IgD-negative memory B cell (primary cell): ENCODE measurements around the gene IL20RA. TPM values are rescaled to one million over a fixed set of nuclear protein-coding genes. Genes with fewer than 3 reads are reported as not detected.

Experiments
- H3K27ac Mint-ChIP-seq, 3 donors: one replicate each; pipeline ENCODE4 v1.8.0; 2020 to 2022; ENCODE audit warnings: mild to moderate bottlenecking in 3 of 3, mixed read lengths in 3 of 3, moderate library complexity in 1 of 3
- H3K27me3 Mint-ChIP-seq: one replicate; pipeline ENCODE4 v1.8.0; 2021; ENCODE audit warnings: mixed read lengths
- H3K36me3 Mint-ChIP-seq: one replicate; pipeline ENCODE4 v1.8.0; 2020; ENCODE audit warnings: mild to moderate bottlenecking, mixed read lengths
- H3K4me1 Mint-ChIP-seq, 3 donors: one replicate each; pipeline ENCODE4 v1.8.0; 2020 to 2022; ENCODE audit warnings: mixed read lengths in 3 of 3, mild to moderate bottlenecking in 1 of 3
- H3K4me3 Mint-ChIP-seq, 4 donors: one replicate each; pipeline ENCODE4 v1.8.0; 2020 to 2022; ENCODE audit warnings: mild to moderate bottlenecking in 4 of 4, mixed read lengths in 4 of 4, moderate library complexity in 3 of 4
- H3K9me3 Mint-ChIP-seq, 3 donors: one replicate each; pipeline ENCODE4 v1.8.0; 2020 to 2021; ENCODE audit warnings: mixed read lengths in 3 of 3, mild to moderate bottlenecking in 1 of 3
- polyA plus RNA-seq: library from polyadenylated mRNA; unstranded; fragments of 300-500 nt; fragmentation: Illumina TruSeq; gene quantifications from one replicate; pipeline ENCODE4 v1.2.3, GENCODE V29; 2021

Gene IL20RA
- polyA plus RNA-seq, 1 donor from 2014 or later, result not detected

GRCh38 chr6:137058037-137058436 is 13.3 kb upstream of the IL20RA start:
- Mint-ChIP-seq H3K4me3 (no peak overlapping the region), H3K27ac (no peak overlapping the region), H3K36me3 (no peaks in the 10 kb centered on the region), H3K9me3 (no peaks in the 10 kb centered on the region), H3K4me1 (no peaks in the 10 kb centered on the region), H3K27me3 (peaks cover 5% of the 10 kb centered on the region)

DNA sequence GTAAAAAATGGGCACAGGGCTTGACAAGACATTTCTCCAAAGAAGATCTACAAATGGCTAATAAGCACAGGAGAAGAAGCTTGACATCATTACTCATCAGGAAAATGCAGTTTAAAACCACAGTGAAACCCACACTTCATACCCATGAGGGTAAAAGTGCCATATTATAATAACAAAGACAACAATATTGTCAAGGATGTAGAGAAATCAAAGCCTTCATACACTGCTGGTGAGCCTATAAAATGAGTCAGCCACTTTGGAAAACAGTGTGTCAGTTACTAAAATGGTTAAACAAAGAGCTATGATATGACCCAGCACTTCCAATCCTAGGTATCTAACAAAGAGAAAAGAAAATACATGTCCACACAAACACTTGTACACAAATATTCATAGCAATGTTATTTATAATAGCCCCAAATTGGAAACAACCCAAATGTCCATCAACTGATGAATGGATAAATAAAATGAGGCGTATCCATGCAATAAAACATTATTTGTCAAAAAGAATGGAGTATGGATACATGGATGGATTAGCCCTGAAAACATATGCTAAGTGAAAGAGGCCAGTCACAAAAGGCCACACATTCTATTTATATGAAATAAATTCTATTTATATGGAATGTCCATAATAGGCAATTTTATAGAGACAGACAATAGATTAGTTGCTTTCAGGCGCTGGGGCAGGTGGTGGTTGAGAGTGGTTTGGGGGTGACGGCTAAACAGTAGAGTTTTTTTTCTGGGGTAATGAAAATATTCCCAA is 11.5 kb upstream of the IL20RA start:
- peaks cover 17% of the 10 kb centered on the region for H3K27me3 Mint-ChIP-seq
- no peak overlapping the region for H3K27ac Mint-ChIP-seq
- no peaks in the 10 kb centered on the region for H3K9me3 Mint-ChIP-seq
- H3K4me1 Mint-ChIP-seq, result no peaks in the 10 kb centered on the region
- no peaks in the 10 kb centered on the region for H3K36me3 Mint-ChIP-seq
- H3K4me3 Mint-ChIP-seq, result no peak overlapping the region

GRCh38 chr6:137051790-137052472 is 7.2 kb upstream of the IL20RA start:
- no peak overlapping the region for H3K27ac Mint-ChIP-seq
- no peaks in the 10 kb centered on the region for H3K36me3 Mint-ChIP-seq
- no peaks in the 10 kb centered on the region for H3K9me3 Mint-ChIP-seq
- peaks cover 32% of the 10 kb centered on the region for H3K27me3 Mint-ChIP-seq
- no peaks in the 10 kb centered on the region for H3K4me1 Mint-ChIP-seq
- no peak overlapping the region for H3K4me3 Mint-ChIP-seq

- H3K27me3 Mint-ChIP-seq, result peaks cover 33% of the 10 kb centered on the region
- peaks cover 0 to 2% (median 0%) of the 10 kb centered on the region in 3 donors for H3K9me3 Mint-ChIP-seq
- H3K4me1 Mint-ChIP-seq, result peaks cover 0 to 5% (median 4%) of the 10 kb centered on the region in 3 donors
- no peak overlapping the region for H3K27ac Mint-ChIP-seq
- H3K36me3 Mint-ChIP-seq, result peaks cover 2% of the 10 kb centered on the region
- peak overlapping the region in 1 of 4 donors; percentile 18 for H3K4me3 Mint-ChIP-seq
Observed at GRCh38 chr6:137049095-137049494, 4.3 kb upstream of the IL20RA start.

DNA sequence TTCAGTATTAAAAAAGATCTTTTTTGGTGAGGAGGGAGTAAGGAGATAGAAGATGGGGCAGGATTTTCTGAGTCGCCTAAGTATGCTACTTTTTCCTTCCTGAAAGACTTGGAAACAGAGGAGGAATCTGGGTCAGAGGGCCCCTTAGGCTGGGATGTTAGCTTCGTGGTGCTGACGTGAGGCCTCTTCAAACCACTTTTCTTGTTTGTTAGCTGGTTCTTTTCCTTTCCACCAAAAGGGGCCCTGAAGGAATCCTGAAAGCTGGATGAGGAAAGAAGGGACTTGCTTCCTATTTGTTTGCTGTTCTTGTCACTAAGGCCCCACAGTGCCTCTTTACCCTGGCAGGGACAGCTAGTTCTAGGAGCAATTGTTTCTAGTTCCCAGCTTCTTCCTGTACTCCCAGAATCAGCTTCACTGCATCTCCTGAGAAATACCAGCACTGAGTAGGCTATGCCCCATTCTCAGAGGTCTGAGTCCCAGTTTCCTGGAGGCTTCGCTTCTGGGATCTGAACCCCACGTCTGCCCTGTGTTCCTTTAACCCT is 2.2 kb upstream of the IL20RA start:
- peak overlapping the region in 1 of 3 donors; percentile 27 for H3K27ac Mint-ChIP-seq
- H3K27me3 Mint-ChIP-seq, result peaks cover 37% of the 10 kb centered on the region
- peak overlapping the region in 1 of 4 donors; percentile 25 for H3K4me3 Mint-ChIP-seq
- H3K36me3 Mint-ChIP-seq, result peaks cover 2% of the 10 kb centered on the region
- H3K9me3 Mint-ChIP-seq, result peaks cover 0 to 2% (median 0%) of the 10 kb centered on the region in 3 donors
- H3K4me1 Mint-ChIP-seq, result peaks cover 0 to 7% (median 6%) of the 10 kb centered on the region in 3 donors

- Mint-ChIP-seq H3K27me3 (peaks cover 32% of the 10 kb centered on the region), H3K4me3 (peak overlapping the region; percentile 71 to 87 (median 80)), H3K9me3 (peaks cover 0 to 4% (median 2%) of the 10 kb centered on the region in 3 donors), H3K36me3 (peaks cover 2% of the 10 kb centered on the region), H3K27ac (peak overlapping the region in 1 of 3 donors; percentile 83), H3K4me1 (peaks cover 0 to 7% (median 6%) of the 10 kb centered on the region in 3 donors)
Observed at GRCh38 chr6:137045222-137045789, 541 bp upstream of the IL20RA start.

- peaks cover 0 to 7% (median 6%) of the 10 kb centered on the region in 3 donors for H3K4me1 Mint-ChIP-seq
- peaks cover 28% of the 10 kb centered on the region for H3K27me3 Mint-ChIP-seq
- peaks cover 0 to 5% (median 4%) of the 10 kb centered on the region in 3 donors for H3K9me3 Mint-ChIP-seq
- no peak overlapping the region for H3K27ac Mint-ChIP-seq
- H3K36me3 Mint-ChIP-seq, result peaks cover 4% of the 10 kb centered on the region
- H3K4me3 Mint-ChIP-seq, result peak overlapping the region; percentile 81 to 88 (median 85)
Observed at GRCh38 chr6:137043710-137044365, 927 bp downstream of the IL20RA start.

DNA sequence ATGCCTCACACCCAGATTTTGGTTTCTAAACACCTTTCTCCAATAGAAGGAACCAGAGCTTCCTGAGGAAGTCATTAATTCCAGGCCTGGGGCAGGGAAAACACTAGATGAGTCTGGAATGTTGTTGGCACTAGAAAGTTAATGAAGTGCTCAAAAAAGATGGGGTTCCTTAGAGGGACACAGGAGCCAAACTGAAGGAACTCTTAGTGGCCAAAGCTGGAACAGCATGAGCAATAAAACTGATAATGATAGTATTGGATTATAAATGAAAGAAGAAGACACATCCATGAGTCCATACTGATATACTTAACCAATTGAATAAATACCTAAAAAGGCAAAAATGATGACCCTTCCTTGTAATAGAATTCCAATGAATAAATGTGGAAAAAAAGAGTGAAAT is 4.4 kb downstream of the IL20RA start:
- peaks cover 0 to 11% (median 6%) of the 10 kb centered on the region in 3 donors for H3K4me1 Mint-ChIP-seq
- H3K36me3 Mint-ChIP-seq, result peaks cover 2% of the 10 kb centered on the region
- no peak overlapping the region for H3K4me3 Mint-ChIP-seq
- H3K9me3 Mint-ChIP-seq, result peaks cover 0 to 5% (median 4%) of the 10 kb centered on the region in 3 donors
- H3K27ac Mint-ChIP-seq, result no peak overlapping the region
- peaks cover 36% of the 10 kb centered on the region for H3K27me3 Mint-ChIP-seq

GRCh38 chr6:137039010-137039409 is 5.8 kb downstream of the IL20RA start:
- peaks cover 35% of the 10 kb centered on the region for H3K27me3 Mint-ChIP-seq
- no peak overlapping the region for H3K27ac Mint-ChIP-seq
- no peak overlapping the region for H3K4me3 Mint-ChIP-seq
- peaks cover 0 to 4% (median 2%) of the 10 kb centered on the region in 3 donors for H3K9me3 Mint-ChIP-seq
- H3K4me1 Mint-ChIP-seq, result peaks cover 0 to 6% (median 2%) of the 10 kb centered on the region in 3 donors
- peaks cover 2% of the 10 kb centered on the region for H3K36me3 Mint-ChIP-seq

DNA sequence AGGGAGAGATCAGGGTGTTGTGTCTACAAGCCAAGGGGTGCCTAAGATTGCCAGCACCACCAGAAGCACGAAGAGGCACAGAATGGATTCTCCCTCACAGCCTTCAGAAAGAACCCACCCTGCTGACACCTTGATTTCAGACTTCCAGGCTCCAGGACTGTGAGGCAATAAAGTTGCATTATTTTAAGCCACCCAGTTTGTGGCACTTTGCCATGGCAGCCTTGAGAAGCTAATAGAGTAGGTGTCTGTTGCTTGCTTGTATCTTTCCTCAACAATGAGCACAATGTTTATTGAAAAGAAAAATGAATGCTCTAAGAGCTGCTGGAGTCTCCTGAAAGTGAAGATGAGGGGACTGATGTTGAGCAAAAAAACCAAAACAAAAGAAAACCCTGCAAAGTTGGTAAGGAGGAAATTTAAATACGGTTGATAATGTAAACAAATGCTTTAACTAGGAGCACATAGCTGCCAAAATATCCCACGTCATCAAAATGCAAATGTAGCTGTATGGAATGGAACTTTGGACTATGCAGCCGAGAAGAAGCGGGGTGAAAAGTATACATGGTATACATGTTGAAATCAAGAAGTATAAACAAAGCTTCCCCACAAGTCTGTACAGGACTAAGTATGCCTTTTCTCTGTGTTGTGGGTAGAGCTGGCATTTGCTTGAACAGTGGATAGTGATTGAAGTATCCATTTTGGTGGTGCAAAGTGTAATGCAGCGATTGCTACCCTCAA is 8.0 kb downstream of the IL20RA start:
- Mint-ChIP-seq H3K27ac (no peak overlapping the region), H3K9me3 (peaks cover 0 to 4% (median 2%) of the 10 kb centered on the region in 3 donors), H3K4me3 (no peak overlapping the region), H3K36me3 (peaks cover 2% of the 10 kb centered on the region), H3K27me3 (peaks cover 37% of the 10 kb centered on the region), H3K4me1 (peaks cover 0 to 3% (median 0%) of the 10 kb centered on the region in 3 donors)

GRCh38 chr6:137033828-137034227 is 10.9 kb downstream of the IL20RA start:
- Mint-ChIP-seq H3K4me1 (peaks cover 0 to 3% (median 0%) of the 10 kb centered on the region in 3 donors), H3K27me3 (peaks cover 42% of the 10 kb centered on the region), H3K9me3 (no peaks in the 10 kb centered on the region), H3K27ac (no peak overlapping the region), H3K36me3 (peaks cover 2% of the 10 kb centered on the region), H3K4me3 (no peak overlapping the region)

DNA sequence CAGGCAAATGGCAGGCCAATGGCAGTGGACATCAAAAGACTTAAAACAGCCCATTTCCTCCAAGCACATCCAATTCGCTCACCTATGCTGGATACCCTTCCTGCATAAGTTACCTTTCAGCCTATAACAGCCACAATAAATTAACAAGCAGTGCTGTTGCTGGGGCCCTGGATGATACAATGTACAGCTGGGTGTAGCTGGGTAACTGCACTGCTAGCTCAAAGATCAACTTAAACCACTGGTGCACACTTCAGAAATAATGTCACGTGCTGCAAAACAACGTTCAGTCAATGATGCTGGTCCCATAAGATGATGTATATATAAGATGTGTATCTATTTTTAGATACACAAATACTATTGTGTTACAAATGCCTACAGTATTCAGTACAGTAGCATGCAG is 13.6 kb downstream of the IL20RA start:
- peaks cover 2% of the 10 kb centered on the region for H3K36me3 Mint-ChIP-seq
- no peak overlapping the region for H3K4me3 Mint-ChIP-seq
- no peaks in the 10 kb centered on the region for H3K9me3 Mint-ChIP-seq
- no peak overlapping the region for H3K27ac Mint-ChIP-seq
- no peaks in the 10 kb centered on the region for H3K4me1 Mint-ChIP-seq
- peaks cover 41% of the 10 kb centered on the region for H3K27me3 Mint-ChIP-seq

GRCh38 chr6:137028912-137029311 is 15.9 kb downstream of the IL20RA start:
- Mint-ChIP-seq H3K27ac (no peak overlapping the region), H3K4me3 (no peak overlapping the region), H3K9me3 (peaks cover 0 to 3% (median 3%) of the 10 kb centered on the region in 3 donors), H3K36me3 (peaks cover 2% of the 10 kb centered on the region), H3K4me1 (no peaks in the 10 kb centered on the region), H3K27me3 (peaks cover 32% of the 10 kb centered on the region)
